Middle frontal gyrus (tissue), 1 donor: ENCODE data around the gene ZNF792.
"Not testable (repeated sequence)": the region's sequence is repeated elsewhere in the genome, so short reads cannot be mapped to it uniquely, and the experiment has no call there.

Source experiments
- DNase-seq: peaks from one replicate; pipeline ENCODE4 v3.0.0-alpha.2; 2015; ENCODE audit warnings: low spot score; ENCODE audit errors: extremely low spot score

Gene ZNF792

DNA sequence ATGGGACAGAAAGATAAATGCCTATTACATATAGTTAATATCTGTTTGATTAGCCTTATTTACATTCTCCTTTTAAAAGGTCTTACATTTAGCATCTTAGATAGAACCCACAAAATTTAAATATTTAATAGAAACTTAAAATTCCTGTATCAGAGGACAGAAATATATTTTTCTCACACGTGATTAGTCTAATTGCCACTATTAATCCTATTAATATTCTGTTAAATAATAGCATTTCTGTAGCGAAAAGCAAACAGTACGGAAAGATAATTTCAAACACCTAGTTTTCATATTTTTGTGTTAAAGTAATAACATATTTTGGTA, 37.7 kb downstream of the ZNF792 start:
- DNase-seq, result no peak

GRCh38 chr19:34925278-34925855, 38.7 kb downstream of the ZNF792 start:
- no peak for DNase-seq

DNA sequence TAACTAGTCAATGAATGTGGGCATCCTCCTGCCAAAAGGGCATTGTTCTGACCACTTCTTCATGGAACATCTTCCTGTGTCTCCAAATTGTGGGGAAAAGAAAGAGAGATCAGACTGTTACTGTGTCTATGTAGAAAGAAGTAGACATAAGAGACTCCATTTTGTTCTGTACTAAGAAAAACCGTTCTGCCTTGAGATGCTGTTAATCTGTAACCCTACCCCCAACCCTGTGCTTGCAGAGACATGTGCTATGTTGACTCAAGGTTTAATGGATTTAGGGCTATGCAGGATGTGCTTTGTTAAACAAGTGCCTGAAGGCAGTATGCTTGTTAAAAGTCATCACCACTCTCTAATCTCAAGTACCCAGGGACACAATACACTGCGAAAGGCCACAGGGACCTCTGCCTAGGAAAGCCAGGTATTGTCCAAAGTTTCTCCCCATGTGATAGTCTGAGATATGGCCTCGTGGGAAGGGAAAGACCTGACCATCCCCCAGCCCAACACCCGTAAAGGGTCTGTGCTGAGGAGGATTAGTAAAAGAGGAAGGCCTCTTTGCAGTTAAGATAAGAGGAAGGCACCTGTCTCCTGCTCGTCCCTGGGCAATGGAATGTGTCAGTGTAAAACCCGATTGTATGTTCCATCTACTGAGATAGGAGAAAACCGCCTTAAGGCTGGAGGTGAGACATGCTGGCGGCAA, 43.8 kb downstream of the ZNF792 start:
- DNase-seq, result not testable (repeated sequence)

DNA sequence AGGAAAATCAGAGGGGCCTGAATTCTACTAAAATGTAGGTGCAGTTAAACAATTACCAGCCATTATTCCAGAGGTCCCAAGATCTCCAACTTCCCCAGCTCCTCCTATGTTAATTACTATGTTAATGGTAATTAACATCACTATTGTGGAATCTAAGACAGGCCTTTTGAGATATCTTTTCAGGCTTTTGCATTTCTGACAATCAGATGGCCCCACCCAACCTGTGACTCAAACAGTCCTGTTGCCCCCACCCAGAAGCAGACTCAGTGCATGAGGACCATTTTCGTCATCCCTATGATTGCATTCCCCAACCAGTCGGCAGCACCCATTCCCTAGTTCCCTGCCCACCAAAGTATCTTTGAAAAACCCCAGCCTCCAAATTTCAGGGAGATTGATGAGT, 45.8 kb downstream of the ZNF792 start:
- no peak for DNase-seq

- DNase-seq, result not testable (repeated sequence)
These were observed 46.9 kb downstream of the ZNF792 start for GRCh38 chr19:34917144-34917543.

- no peak for DNase-seq
These were observed 53.3 kb downstream of the ZNF792 start for GRCh38 chr19:34910770-34911169.
